Brain microvascular endothelial cell (primary cell): ENCODE results near the gene AKNA.

ENCODE experiments used
- DNase-seq: peaks from one replicate; pipeline ENCODE4 v3.0.0-alpha.2; 2020
- H3K27ac ChIP-seq: fragments of 250-450 bp; sonication (Bioruptor Pico); 2 replicates; pipeline ENCODE4 v1.5.1; 2020; ENCODE audit warnings: mild to moderate bottlenecking, moderate library complexity
- H3K27me3 ChIP-seq: fragments of 250-450 bp; sonication (Bioruptor Pico); replicated peaks from 2 replicates; pipeline ENCODE4 v1.5.1; 2020; ENCODE audit warnings: mild to moderate bottlenecking
- H3K36me3 ChIP-seq: fragments of 250-450 bp; sonication (Bioruptor Pico); replicated peaks from 2 replicates; pipeline ENCODE4 v1.5.1; 2020; ENCODE audit warnings: mild to moderate bottlenecking
- H3K4me3 ChIP-seq: 2 replicates; pipeline ENCODE4 v1.5.1; 2011; ENCODE audit warnings: low read depth, mild to moderate bottlenecking, control low read depth, low read length, moderate library complexity
- CTCF ChIP-seq: IDR thresholded peaks from 2 replicates; pipeline ENCODE4 v1.5.1; 2011; ENCODE audit warnings: low read depth, mild to moderate bottlenecking, moderate library complexity, low read length, control low read depth, inconsistent platforms; ENCODE audit errors: missing control alignments
- in situ Hi-C: cut with HindIII; loops from 2 replicates; pipeline ENCODE4 v1.10.0; 2017; ENCODE audit warnings: low sequenced_read_pairs, low pct_ligation_motif_present

AKNA gene

GRCh38 chr9:114303977-114304376 lies 83.8 kb downstream of the AKNA start:
- peaks cover 2% of the 10 kb centered on the region for H3K36me3 ChIP-seq
- no peak for DNase-seq
- H3K27me3 ChIP-seq = no peaks in the 10 kb centered on the region
- no peak for TF ChIP-seq CTCF
- no peak overlapping the region for H3K27ac ChIP-seq
- H3K4me3 ChIP-seq = no peak overlapping the region
- in situ Hi-C loops = no loop called here

- no peak for DNase-seq
- Histone ChIP-seq H3K4me3 (no peak overlapping the region), H3K36me3 (peaks cover 2% of the 10 kb centered on the region), H3K27ac (no peak overlapping the region), H3K27me3 (no peaks in the 10 kb centered on the region)
- TF ChIP-seq CTCF = no peak
- in situ Hi-C loops = no loop called here
Observed at GRCh38 chr9:114303571-114303970, 84.2 kb downstream of the AKNA start.

- no peak overlapping the region for H3K4me3 ChIP-seq
- H3K27me3 ChIP-seq = no peaks in the 10 kb centered on the region
- TF ChIP-seq CTCF = no peak
- H3K27ac ChIP-seq = no peak overlapping the region
- in situ Hi-C loops = no loop called here
- H3K36me3 ChIP-seq = peaks cover 2% of the 10 kb centered on the region
- no peak for DNase-seq
Observed at GRCh38 chr9:114302727-114303126, 85.1 kb downstream of the AKNA start.

GRCh38 chr9:114301798-114302565 lies 85.8 kb downstream of the AKNA start:
- peaks cover 2% of the 10 kb centered on the region for H3K36me3 ChIP-seq
- no peak overlapping the region for H3K27ac ChIP-seq
- H3K4me3 ChIP-seq = no peak overlapping the region
- in situ Hi-C loops = no loop called here
- no peaks in the 10 kb centered on the region for H3K27me3 ChIP-seq
- TF ChIP-seq CTCF = no peak
- DNase-seq = no peak

- H3K27ac ChIP-seq = no peak overlapping the region
- in situ Hi-C loops = no loop called here
- no peak for DNase-seq
- no peaks in the 10 kb centered on the region for H3K27me3 ChIP-seq
- no peak for TF ChIP-seq CTCF
- H3K4me3 ChIP-seq = no peak overlapping the region
- H3K36me3 ChIP-seq = peaks cover 2% of the 10 kb centered on the region
Observed at GRCh38 chr9:114300846-114301797, 86.7 kb downstream of the AKNA start.
